Measurements from ENCODE around the gene COPG2.

GRCh38 chr7:130654850-130655249 is 13.7 kb downstream of the COPG2 start:
- TF ChIP-seq CTCF (IDR thresholded peaks at IDR 0.05) (no peak), EP300 (IDR thresholded peaks at IDR 0.05) (no peak), POLR2A (IDR thresholded peaks at IDR 0.05) (no peak)
